Upper lobe of right lung (tissue), 1 donor: ENCODE results near the gene ZNF804A. TPM values are rescaled to one million over a fixed set of nuclear protein-coding genes. Genes with fewer than 3 reads are reported as not detected.
"Not testable (repeated sequence)": the region's sequence is repeated elsewhere in the genome, so short reads cannot be mapped to it uniquely, and the experiment has no call there.

Source experiments
- ATAC-seq: fragments of 200-7000 bp; cut with Tn5 transposase; one replicate; pipeline ENCODE4 v1.9.1; 2020; ENCODE audit warnings: mild to moderate bottlenecking, moderate library complexity
- DNase-seq: peaks from one replicate; pipeline ENCODE4 v3.0.0-alpha.2; 2020
- H3K27ac ChIP-seq: fragments of 200-600 bp; one replicate; pipeline ENCODE4 v1.8.0; 2022
- H3K27me3 ChIP-seq: fragments of 200-600 bp; one replicate; pipeline ENCODE4 v1.8.0; 2022; ENCODE audit warnings: mild to moderate bottlenecking
- H3K36me3 ChIP-seq: fragments of 200-600 bp; one replicate; pipeline ENCODE4 v1.8.0; 2022
- H3K4me1 ChIP-seq: fragments of 200-600 bp; one replicate; pipeline ENCODE4 v1.8.0; 2022
- H3K4me3 ChIP-seq: fragments of 200-600 bp; one replicate; pipeline ENCODE4 v1.8.0; 2022; ENCODE audit warnings: mild to moderate bottlenecking
- H3K9me3 ChIP-seq: fragments of 200-600 bp; one replicate; pipeline ENCODE4 v1.8.0; 2022
- intact Hi-C: fragments of 100-400 bp; cut with DNase I; formaldehyde crosslinking; loops from one replicate; pipeline ENCODE4 v1.11.0; 2022
- total RNA-seq: library from RNA; stranded (reverse); fragmentation: NEBNext Ultra II Directional; extraction: Animal tissue kit (Norgen Biotek cat#: 25700); gene quantifications from one replicate; pipeline ENCODE4 v1.2.1, GENCODE V29; 2021
- TF ChIP-seq, protein P1 (sequence below): fragments of 200-600 bp; IDR thresholded peaks from one replicate; pipeline ENCODE4 v1.8.0; 2022; ENCODE audit warnings: antibody characterized with exemption
- donor health status: DM: no; HTN: yes; CAD: no; lungs with severe emphysema.

The ZNF804A gene
- total RNA-seq, 1 donor from 2014 or later = 0.78 TPM

DNA sequence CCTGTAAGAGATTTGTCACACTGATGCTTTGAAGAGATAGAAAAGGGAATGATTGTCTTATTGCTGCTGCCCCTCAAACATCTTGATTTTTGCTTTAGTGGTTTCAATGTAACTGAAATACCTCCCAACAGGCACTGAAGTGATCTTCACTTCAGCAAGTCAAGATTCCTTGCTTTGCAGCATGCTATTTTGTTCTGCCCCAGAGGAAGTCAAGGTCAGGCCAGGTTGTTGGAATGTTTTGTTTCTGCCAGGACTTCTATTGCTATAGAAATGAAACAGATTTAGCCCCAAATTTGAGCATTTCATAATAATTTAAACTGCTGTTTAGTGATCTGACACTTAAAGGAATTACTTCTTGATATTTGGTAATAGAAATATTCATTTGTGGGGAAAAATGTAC lies 277.6 kb downstream of the ZNF804A start:
- Histone ChIP-seq H3K36me3 (no peaks in the 10 kb centered on the region), H3K27me3 (no peaks in the 10 kb centered on the region), H3K4me3 (no peak overlapping the region), H3K27ac (no peak overlapping the region), H3K9me3 (no peaks in the 10 kb centered on the region), H3K4me1 (no peaks in the 10 kb centered on the region)
- TF ChIP-seq, protein P1, sequence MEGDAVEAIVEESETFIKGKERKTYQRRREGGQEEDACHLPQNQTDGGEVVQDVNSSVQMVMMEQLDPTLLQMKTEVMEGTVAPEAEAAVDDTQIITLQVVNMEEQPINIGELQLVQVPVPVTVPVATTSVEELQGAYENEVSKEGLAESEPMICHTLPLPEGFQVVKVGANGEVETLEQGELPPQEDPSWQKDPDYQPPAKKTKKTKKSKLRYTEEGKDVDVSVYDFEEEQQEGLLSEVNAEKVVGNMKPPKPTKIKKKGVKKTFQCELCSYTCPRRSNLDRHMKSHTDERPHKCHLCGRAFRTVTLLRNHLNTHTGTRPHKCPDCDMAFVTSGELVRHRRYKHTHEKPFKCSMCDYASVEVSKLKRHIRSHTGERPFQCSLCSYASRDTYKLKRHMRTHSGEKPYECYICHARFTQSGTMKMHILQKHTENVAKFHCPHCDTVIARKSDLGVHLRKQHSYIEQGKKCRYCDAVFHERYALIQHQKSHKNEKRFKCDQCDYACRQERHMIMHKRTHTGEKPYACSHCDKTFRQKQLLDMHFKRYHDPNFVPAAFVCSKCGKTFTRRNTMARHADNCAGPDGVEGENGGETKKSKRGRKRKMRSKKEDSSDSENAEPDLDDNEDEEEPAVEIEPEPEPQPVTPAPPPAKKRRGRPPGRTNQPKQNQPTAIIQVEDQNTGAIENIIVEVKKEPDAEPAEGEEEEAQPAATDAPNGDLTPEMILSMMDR = no peak
- ATAC-seq = no peak
- no peak for DNase-seq
- intact Hi-C loops = no loop called here

DNA sequence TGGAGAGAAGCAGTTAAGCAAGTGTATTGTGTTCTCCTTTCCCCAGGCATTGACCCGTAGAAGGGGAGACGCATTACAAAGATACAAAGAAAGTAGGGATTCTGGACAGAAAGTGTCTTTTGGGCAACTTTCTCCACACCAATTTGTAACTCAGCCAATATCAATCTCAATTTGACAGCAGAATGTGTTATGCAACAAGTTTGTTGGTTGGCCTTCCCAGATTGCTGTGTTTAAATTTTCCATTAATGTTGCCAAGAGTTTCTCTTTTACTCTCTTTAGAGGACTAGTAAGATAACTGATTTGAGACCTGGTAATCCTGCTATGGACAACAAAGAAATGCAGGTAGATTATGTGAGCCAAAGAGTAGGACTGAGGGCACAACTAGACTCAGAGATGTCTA lies 279.6 kb downstream of the ZNF804A start:
- TF ChIP-seq, protein P1 = no peak
- no peak overlapping the region for H3K27ac ChIP-seq
- no peak overlapping the region for H3K4me3 ChIP-seq
- H3K27me3 ChIP-seq = no peaks in the 10 kb centered on the region
- ATAC-seq = no peak
- H3K36me3 ChIP-seq = no peaks in the 10 kb centered on the region
- DNase-seq = no peak
- intact Hi-C loops = no loop called here
- no peaks in the 10 kb centered on the region for H3K4me1 ChIP-seq
- H3K9me3 ChIP-seq = no peaks in the 10 kb centered on the region

DNA sequence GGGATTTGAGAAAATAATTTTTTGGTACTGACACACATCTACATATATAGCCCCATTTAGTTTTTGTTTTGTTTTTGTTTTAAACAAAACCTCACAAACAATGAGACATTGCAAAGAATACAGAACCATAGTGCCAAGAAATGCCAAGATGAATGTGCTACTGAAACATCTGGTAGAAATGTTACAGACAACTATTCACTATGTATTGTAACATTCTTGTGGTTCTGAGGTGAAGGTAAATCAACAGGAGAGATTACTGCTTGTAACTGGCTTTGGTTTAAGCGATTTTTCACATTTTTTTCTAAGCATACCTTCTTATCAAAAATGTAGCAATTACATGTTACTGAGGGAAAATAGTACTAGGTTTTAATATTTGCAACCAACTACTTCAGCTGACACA lies 281.3 kb downstream of the ZNF804A start:
- Histone ChIP-seq H3K27ac (no peak overlapping the region), H3K27me3 (no peaks in the 10 kb centered on the region), H3K4me1 (no peaks in the 10 kb centered on the region), H3K36me3 (no peaks in the 10 kb centered on the region), H3K4me3 (no peak overlapping the region), H3K9me3 (no peaks in the 10 kb centered on the region)
- no peak for DNase-seq
- TF ChIP-seq, protein P1 = no peak
- intact Hi-C loops = no loop called here
- ATAC-seq = no peak

DNA sequence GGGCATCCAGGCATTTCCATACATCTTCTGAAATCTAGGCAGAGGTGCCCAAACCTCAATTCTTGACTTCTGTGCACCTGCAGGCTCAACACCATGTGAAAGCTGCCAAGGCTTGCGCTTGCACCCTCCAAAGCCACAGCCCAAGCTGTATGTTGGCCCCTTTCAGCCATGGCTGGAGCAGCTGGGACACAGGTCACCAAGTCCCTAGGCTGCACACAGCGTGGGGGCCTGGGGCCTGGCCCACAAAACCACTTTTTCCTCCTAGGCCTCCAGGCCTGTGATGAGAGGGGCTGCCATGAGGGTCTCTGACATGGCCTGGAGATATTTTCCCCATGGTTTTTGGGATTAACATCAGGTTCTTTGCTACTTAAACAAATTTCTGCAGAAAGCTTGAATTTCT lies 288.3 kb downstream of the ZNF804A start:
- H3K27me3 ChIP-seq, ATAC-seq, intact Hi-C loops: not testable (repeated sequence)

DNA sequence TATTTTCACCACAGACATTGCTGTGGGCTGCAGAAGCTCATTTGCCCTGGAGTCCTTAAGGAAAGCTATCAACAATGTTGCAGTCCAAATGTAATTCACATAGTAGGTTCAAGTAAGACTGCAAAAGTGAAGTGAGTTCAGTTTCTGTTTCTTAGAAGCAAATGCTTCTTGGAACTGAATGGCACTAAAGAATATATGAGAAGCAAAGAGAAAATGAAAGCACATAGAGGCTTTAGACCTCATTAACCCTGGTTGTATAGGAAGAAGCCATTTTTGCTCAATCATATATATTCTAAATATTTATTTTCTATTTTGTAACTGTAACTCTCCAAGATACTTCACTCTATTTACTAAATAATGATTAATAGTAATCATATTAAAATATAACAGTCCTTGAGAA lies 292.0 kb downstream of the ZNF804A start:
- Histone ChIP-seq H3K9me3 (no peaks in the 10 kb centered on the region), H3K36me3 (no peaks in the 10 kb centered on the region), H3K27ac (no peak overlapping the region), H3K27me3 (no peaks in the 10 kb centered on the region), H3K4me3 (no peak overlapping the region), H3K4me1 (no peaks in the 10 kb centered on the region)
- intact Hi-C loops = no loop called here
- no peak for DNase-seq
- TF ChIP-seq, protein P1 = no peak
- no peak for ATAC-seq

More for the DNA sequence above, 288.3 kb downstream of the ZNF804A start:
- not testable (repeated sequence) for H3K27ac ChIP-seq, H3K36me3 ChIP-seq, H3K9me3 ChIP-seq, H3K4me3 ChIP-seq, H3K4me1 ChIP-seq
- peak; percentile 38 for DNase-seq

DNA sequence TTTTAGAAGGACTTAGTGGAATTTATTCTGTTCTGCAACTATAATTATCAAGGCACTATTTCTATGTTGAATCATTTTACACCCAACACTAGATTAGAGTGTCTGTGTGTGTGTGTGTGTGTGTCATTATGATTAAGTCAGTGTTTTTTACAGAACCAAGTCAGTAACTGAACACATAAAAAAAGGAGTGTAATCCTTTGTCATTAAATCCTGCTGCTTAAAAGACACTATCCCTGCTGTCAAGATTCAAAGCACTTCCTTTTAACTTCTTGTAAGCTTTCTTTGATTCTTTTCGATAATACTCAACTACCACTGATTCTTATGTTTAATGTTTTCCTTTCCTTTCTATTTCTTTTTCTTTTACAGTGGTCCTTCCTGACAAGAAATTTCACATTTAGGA lies 306.7 kb downstream of the ZNF804A start:
- TF ChIP-seq, protein P1 = no peak
- DNase-seq (no peak), ATAC-seq (no peak)
- Histone ChIP-seq H3K9me3 (no peaks in the 10 kb centered on the region), H3K27me3 (no peaks in the 10 kb centered on the region), H3K4me1 (no peaks in the 10 kb centered on the region), H3K4me3 (no peak overlapping the region), H3K36me3 (no peaks in the 10 kb centered on the region), H3K27ac (no peak overlapping the region)
- intact Hi-C loops = no loop called here
